ENCODE results near the gene PRDM16.

GRCh38 chr1:3292051-3292722, 223.2 kb downstream of the PRDM16 start:
- TF ChIP-seq EZH2phosphoT487 (IDR thresholded peaks at IDR 0.05; ENCODE audit: low read length) = no peak
- no peak for TF ChIP-seq CTCF (IDR thresholded peaks at IDR 0.05; ENCODE audit: low read length)
- TF ChIP-seq EZH2 (optimal IDR thresholded peaks at IDR 0.05; ENCODE audit: low read depth, low read length) = no peak
